Testis (tissue), 3 donors: ENCODE results near the gene MAOA. TPM values are rescaled to one million over a fixed set of nuclear protein-coding genes. Genes with fewer than 3 reads are reported as not detected.
A peak's percentile ranks its signal among the peaks of the same experiment; 100 is the strongest.

ENCODE experiments used
- DNase-seq: peaks from one replicate; pipeline ENCODE4 v3.0.0-alpha.2; 2019
- H3K27ac ChIP-seq, 2 donors: fragments of 200-600 bp; sonication (generic); one replicate each; pipeline ENCODE4 v1.5.1; 2019
- H3K27me3 ChIP-seq: fragments of 200-600 bp; sonication (generic); one replicate; pipeline ENCODE4 v1.5.1; 2019
- H3K36me3 ChIP-seq: fragments of 200-600 bp; sonication (generic); one replicate; pipeline ENCODE4 v1.5.1; 2017; ENCODE audit warnings: low read depth; ENCODE audit errors: missing control alignments
- H3K4me1 ChIP-seq: fragments of 200-600 bp; sonication (generic); one replicate; pipeline ENCODE4 v1.5.1; 2019
- H3K4me3 ChIP-seq, 2 donors: fragments of 200-600 bp; sonication (generic); one replicate each; pipeline ENCODE4 v1.5.1; 2017 to 2019
- H3K9me3 ChIP-seq: fragments of 200-600 bp; sonication (generic); one replicate; pipeline ENCODE4 v1.5.1; 2017
- POLR2A ChIP-seq: fragments of 450-650 bp; IDR thresholded peaks from one replicate; pipeline ENCODE4 v1.6.1; 2017; ENCODE audit warnings: antibody characterized with exemption, mild to moderate bottlenecking, moderate library complexity
- WGBS, 2 donors: methylation state at CpG; one replicate each; pipeline ENCODE4 v1.1.5; 2018; 5-methylcytosine and 5-hydroxymethylcytosine counted together
- intact Hi-C: fragments of 100-400 bp; cut with DNase I; formaldehyde crosslinking; loops from one replicate; pipeline ENCODE4 v1.15.1; 2023; ENCODE audit warnings: low total_unique reads
- polyA plus RNA-seq: library from polyadenylated mRNA; stranded (reverse); fragments of 350-450 nt; fragmentation: Illumina TruSeq; extraction: RNeasy Lipid Tissue Mini Kit (QIAGEN cat#74804); gene quantifications from one replicate; pipeline ENCODE4 v1.2.3, GENCODE V29; 2014; ENCODE audit warnings: low read depth, low replicate concordance; ENCODE audit not compliant: insufficient read depth
- total RNA-seq, 2 donors: library from RNA; depleted of rRNA; stranded (reverse); fragments of >200 nt; gene quantifications; one replicate each; pipeline ENCODE4 v1.2.3, GENCODE V29; 2016
- TF ChIP-seq, protein P1 (sequence below), 3 experiments: fragments of 450-650 bp in 2 of 3; fragments of 200-600 bp in 1 of 3; sonication (generic) in 1 of 3; IDR thresholded peaks; one replicate each; pipeline ENCODE4 v1.5.1; 2016 to 2019; ENCODE audit warnings: antibody characterized with exemption in 3 of 3, mild to moderate bottlenecking in 2 of 3, moderate library complexity in 1 of 3

The MAOA gene
- total and polyA plus RNA-seq, 3 donors from 2014 or later: 6.5 to 12.3 (median 11.8) TPM

DNA sequence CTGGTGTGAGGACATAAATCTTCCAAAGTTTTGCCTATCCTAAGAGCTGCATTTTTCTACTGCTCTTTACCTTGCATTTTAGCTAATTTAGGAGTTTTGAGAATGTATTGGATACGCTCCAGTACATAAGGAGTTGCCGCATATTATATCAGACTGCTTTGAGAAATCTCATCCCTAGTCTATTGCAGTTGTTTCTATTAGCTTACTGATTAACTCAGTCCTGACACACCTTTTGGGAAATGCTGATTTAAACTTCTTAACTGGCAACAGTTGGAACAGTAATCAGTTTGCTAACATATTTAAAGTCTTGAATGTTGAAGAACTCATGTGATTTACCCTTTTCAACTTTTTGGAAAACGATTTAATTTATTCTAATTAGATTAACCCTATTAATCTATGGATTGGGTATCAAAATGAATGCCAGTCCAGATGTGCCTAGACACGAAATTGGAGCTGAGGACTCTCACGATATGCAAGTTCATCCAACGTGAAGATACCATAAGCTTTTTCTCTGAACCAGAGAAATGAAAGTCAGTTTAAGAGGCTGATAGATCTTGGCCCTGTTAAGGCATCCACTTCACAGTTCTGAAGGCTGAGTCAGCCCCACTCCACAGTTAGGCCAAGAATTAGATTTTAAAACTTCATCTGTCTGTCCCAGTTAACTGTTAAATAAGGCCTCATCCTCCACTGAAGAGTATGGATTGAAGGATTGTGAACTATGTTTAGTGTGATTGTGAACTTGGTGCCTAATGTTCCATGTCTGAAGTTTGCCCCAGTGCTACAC is 90.0 kb downstream of the MAOA start:
- intact Hi-C loops: no loop called here
- Histone ChIP-seq H3K36me3 (no peaks in the 10 kb centered on the region), H3K27ac (no peak overlapping the region), H3K27me3 (no peaks in the 10 kb centered on the region), H3K4me1 (no peaks in the 10 kb centered on the region), H3K9me3 (no peaks in the 10 kb centered on the region), H3K4me3 (no peak overlapping the region)
- 82 to 95% methylated on average over 6 of the region's 6 CpGs for WGBS, 2 donors
- TF ChIP-seq, protein P1, sequence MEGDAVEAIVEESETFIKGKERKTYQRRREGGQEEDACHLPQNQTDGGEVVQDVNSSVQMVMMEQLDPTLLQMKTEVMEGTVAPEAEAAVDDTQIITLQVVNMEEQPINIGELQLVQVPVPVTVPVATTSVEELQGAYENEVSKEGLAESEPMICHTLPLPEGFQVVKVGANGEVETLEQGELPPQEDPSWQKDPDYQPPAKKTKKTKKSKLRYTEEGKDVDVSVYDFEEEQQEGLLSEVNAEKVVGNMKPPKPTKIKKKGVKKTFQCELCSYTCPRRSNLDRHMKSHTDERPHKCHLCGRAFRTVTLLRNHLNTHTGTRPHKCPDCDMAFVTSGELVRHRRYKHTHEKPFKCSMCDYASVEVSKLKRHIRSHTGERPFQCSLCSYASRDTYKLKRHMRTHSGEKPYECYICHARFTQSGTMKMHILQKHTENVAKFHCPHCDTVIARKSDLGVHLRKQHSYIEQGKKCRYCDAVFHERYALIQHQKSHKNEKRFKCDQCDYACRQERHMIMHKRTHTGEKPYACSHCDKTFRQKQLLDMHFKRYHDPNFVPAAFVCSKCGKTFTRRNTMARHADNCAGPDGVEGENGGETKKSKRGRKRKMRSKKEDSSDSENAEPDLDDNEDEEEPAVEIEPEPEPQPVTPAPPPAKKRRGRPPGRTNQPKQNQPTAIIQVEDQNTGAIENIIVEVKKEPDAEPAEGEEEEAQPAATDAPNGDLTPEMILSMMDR (IDR thresholded peaks at IDR 0.05): no peak
- TF ChIP-seq POLR2A: no peak
- no peak for DNase-seq

DNA sequence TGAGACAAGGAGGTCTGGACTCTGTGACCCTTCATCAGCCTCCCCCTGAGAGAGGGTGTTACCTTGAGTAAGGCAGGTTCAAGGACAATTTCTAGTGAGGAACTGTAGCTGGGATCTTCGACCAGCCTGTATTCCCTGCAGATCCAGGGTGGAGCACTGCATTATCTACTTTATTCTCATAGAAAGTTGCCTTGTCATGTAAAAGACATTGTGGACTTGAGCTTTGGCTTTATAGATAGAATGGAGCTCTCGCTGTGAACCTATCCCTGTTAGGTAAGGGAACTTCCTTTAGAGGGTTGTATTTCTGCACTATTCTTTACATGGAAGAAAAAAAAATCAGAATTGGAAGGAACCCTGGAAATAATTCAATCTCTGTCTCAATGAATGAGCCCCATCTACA is 91.4 kb downstream of the MAOA start:
- Histone ChIP-seq H3K27ac (no peak overlapping the region), H3K36me3 (no peaks in the 10 kb centered on the region), H3K4me3 (no peak overlapping the region), H3K27me3 (no peaks in the 10 kb centered on the region), H3K4me1 (no peaks in the 10 kb centered on the region), H3K9me3 (no peaks in the 10 kb centered on the region)
- no peak for DNase-seq
- WGBS, 2 donors: 63 to 65% methylated on average over 2 of the region's 2 CpGs
- TF ChIP-seq, protein P1 (IDR thresholded peaks at IDR 0.05): no peak
- no peak for TF ChIP-seq POLR2A
- intact Hi-C loops: no loop called here

DNA sequence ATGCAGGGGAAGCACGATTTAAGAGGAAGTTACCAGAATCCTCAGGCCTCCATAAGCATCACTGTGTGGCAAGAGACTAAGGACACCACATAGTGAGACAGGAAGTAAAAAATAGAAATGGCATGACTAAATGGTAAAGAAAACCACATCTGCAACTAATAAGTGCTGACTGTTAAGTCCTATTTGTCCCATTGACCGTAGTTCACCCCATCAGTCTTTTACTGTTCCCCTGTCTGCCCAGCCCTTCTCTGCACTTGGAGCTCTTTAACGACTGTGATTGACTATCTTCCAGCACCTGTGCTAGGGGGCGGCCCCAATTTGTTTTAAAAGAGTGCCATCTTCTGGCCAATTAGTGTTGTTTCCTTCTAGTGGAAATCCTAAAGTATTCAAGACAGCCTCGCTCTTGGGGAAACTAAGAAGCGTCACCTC is 94.2 kb downstream of the MAOA start:
- Histone ChIP-seq H3K27ac (no peak overlapping the region), H3K9me3 (no peaks in the 10 kb centered on the region), H3K36me3 (no peaks in the 10 kb centered on the region), H3K27me3 (no peaks in the 10 kb centered on the region), H3K4me1 (no peaks in the 10 kb centered on the region), H3K4me3 (no peak overlapping the region)
- TF ChIP-seq, protein P1 (IDR thresholded peaks at IDR 0.05): peak; percentile 34 to 44 (median 40)
- TF ChIP-seq POLR2A: no peak
- DNase-seq: peak; percentile 50
- WGBS, 2 donors: 22 to 27% methylated on average over 2 to 6 of the region's 6 CpGs
- intact Hi-C loops: no loop called here

DNA sequence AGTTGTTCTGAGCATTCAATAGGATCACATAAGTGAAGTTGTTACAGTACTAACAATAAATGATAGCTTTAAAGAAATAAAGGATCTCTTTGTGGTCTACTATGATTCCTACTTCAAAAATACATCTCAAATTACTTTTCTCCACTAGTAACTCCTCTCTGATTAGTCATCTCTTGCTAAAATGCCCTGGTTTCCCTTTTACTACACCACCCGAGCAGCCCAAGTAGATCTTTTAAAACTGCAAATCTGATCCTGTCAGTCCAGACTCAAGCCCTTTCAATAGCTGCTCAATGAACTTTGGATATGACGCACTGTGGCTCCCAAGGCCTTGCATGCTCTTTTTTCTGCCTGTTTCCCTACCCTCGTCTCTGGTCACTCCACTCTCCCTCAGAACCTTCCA is 97.5 kb downstream of the MAOA start:
- no peak overlapping the region for H3K4me3 ChIP-seq
- no peaks in the 10 kb centered on the region for H3K36me3 ChIP-seq
- no peak for TF ChIP-seq POLR2A
- TF ChIP-seq, protein P1 (IDR thresholded peaks at IDR 0.05): no peak
- no peaks in the 10 kb centered on the region for H3K4me1 ChIP-seq
- intact Hi-C loops: no loop called here
- DNase-seq: no peak
- H3K27ac ChIP-seq: no peak overlapping the region
- no peaks in the 10 kb centered on the region for H3K9me3 ChIP-seq
- H3K27me3 ChIP-seq: no peaks in the 10 kb centered on the region
- WGBS, 2 donors: 76 to 81% methylated on average over 3 of the region's 3 CpGs

DNA sequence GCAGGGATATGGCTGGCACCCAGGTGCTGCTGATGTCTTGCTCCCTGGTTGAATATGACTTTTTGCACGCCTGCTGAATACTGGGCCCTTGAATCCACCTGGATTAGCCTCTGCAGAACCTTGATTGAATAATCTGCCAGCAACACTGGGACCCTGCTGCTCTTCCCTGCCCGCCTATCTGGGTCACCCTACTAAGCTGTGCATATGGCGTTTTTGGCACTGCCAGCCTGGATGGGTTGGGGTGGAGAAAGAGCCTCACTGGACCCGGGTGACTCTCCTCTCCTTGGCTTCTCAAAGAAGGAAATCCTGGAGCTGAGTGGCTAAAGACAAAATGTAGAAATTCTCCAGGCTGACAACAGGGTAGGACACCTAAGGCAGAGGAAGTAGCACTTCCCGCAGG is 100.0 kb downstream of the MAOA start:
- no peaks in the 10 kb centered on the region for H3K36me3 ChIP-seq
- no peak for DNase-seq
- intact Hi-C loops: loop anchor here (5.0 kb wide), 1 partner anchor 194 kb away; no protein-coding TSS in a partner anchor

More for the DNA sequence above, 100.0 kb downstream of the MAOA start:
- WGBS, 2 donors: 95 to 100% methylated on average over 4 to 5 of the region's 5 CpGs
- no peaks in the 10 kb centered on the region for H3K27me3 ChIP-seq
- H3K9me3 ChIP-seq: no peaks in the 10 kb centered on the region
- no peak overlapping the region for H3K27ac ChIP-seq
- no peak for TF ChIP-seq POLR2A
- TF ChIP-seq, protein P1 (IDR thresholded peaks at IDR 0.05): no peak
- no peaks in the 10 kb centered on the region for H3K4me1 ChIP-seq
- no peak overlapping the region for H3K4me3 ChIP-seq
